Smooth muscle cell of the brain vasculature (primary cell): ENCODE results near the gene HOXA7.

Experiments used
- DNase-seq: peaks from one replicate; pipeline ENCODE4 v3.0.0-alpha.2; 2012; ENCODE audit warnings: low read depth, low spot score

HOXA7 gene

DNA sequence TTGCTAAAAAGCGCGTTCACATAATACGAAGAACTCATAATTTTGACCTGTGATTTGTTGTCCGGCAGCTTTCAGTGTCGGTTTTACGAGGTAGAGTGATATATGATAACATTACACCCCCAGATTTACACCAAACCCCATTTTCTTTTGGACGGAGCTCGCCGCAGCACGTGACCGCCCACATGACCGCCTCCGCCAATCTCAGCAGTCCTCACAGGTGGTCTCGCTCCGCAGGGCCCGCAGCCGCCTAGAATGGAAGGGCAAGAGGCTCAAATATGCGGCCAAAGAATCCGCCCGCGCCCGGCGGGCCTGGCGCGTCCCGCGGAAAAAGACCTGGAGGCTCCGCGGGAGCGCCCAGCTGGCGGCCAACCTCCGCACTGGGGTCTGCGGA, at the start of gene HOXA7:
TSS of gene HOXA7 (minus strand) at position 168 of the 391 bp plus-strand sequence. CDS start at position 38, 130 bp downstream.
- DNase-seq = no peak

DNA sequence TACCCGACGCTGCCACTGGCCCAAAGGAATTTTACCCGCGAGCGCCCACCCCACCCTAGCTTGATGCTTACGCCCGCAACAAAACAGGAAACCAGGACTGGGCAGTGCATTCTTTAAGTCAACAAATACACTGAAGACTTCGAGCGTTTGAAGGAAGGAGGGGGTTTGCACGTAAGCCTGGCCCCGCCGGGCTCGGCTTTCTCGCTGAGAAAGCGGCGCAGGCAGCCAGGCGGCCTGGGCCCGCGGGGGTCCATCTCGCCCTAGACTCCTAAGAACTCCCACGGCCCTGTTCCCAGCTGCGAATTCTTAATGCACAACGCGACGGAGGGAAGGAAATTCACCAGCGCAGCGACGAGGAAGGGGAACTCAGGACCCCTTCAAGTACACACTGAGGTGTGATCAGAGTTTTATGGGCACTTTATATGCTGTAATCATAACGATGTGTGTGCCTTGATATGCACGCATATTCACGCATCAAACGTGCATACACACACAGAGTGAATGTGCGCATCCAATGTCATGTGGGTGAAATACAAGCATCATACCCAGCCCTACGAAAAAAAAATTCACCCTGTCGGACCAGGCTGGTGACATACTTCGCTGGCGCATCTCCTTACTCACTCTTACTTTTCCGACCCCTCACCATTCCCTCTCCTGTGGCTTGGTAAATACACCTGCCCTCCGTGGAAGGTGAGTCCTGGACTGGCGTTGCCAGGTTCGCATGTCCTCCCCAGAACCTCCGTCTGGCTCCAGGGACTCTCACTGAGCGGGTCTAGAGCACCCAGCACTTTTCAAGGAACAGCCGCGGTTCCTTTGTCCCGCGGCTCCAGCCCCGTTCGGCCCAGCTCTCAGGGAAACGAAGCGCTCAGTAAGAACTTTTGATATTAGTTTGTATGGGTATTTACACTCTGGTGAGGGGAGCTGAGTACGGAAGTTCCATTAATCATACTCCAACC, 49.1 kb upstream of the HOXA7 start:
- no peak for DNase-seq

DNA sequence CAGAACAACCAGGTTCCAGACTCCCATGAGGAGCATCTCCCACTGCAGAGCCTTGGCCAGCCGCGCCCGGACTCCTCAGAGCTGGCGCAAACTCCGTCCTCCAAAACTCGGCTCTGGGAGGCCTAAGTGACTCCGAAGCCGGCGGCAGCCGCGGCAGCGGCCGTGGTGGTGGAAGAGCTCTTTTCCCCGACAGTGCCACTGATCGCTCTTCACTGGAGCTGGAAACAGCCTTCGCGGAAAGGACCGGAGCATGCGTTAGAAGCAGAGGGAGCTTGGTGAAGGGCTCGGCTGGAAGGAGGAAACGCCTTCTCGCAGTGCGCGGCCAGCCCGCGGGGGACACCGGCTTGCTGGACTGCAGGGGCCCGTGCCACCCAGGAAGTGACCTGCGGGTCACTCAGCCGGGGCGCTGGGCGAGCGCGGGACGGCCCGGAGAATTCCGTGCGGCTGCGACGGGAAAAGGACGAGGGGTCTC, 48.4 kb upstream of the HOXA7 start:
- no peak for DNase-seq

DNA sequence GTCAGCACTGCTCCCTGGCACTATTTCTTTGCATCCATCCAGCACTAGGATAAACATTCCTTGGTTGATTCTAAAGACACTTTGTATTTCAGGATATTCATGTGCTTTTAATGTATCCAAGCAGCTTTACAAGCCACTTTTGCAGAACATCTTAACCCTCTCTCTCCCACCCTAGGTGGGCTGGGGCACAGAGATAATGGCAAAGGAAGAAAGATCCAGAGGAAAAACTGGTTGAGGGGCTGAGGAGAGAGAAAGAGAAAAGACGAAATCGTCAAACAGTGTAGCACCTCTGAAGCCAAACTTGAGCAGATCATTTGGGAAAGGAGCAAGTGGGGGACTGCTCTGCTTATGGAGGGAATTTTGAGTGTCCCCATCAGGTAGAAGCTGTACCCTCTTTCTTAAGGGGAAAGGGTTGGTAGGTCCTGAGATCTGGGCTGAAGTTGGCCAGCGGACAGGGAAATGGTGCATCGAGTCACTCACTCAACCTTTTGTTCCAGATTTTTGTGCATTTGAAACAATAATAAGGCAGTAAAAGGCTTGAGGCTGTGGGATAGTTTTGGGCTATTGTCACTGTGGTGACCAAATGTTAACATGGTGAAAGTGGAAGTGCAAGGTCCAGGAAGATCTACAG, 47.6 kb upstream of the HOXA7 start:
- no peak for DNase-seq

DNA sequence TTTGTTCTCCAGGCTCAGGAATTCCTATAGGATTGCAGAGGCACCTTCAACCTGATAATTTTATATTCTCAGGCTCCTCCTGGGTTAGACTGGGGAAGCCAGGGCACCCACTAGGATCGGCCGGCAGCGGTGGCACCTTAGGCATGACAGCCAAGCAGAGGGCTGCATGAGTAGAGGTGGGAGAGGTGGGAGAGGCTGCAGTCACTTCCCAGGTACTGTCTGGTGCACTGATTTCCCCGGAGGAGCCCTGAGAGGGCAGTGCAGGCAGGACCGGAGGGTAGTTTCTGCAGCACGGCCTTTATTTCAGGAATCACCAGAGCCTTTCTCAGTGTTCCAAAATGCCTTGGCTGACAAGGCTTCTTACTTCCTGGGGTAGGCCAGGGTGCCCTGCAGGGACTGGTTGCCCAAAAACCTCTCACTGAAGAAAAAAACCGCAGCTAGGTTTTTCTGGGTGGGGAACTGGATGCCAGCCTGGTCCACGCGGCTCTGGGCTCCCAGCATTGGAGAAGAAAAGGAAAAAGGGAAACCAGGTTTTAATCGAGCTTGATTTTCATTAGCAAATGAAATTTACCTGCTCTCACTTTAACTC, 47.0 kb upstream of the HOXA7 start:
- no peak for DNase-seq

DNA sequence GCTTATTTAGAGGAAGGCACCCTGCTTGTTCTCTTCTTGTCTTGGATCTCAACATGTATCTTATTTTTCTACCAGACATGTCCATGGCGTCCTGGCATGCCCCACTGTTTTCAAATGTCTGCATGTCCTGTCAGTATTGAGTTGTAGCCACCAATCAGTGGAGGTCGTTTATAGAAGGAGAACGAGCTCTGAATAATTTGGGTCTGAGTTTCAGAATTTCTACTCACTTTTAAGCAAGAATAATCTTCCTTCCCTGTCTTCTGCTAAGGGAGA, 46.3 kb upstream of the HOXA7 start:
- no peak for DNase-seq

DNA sequence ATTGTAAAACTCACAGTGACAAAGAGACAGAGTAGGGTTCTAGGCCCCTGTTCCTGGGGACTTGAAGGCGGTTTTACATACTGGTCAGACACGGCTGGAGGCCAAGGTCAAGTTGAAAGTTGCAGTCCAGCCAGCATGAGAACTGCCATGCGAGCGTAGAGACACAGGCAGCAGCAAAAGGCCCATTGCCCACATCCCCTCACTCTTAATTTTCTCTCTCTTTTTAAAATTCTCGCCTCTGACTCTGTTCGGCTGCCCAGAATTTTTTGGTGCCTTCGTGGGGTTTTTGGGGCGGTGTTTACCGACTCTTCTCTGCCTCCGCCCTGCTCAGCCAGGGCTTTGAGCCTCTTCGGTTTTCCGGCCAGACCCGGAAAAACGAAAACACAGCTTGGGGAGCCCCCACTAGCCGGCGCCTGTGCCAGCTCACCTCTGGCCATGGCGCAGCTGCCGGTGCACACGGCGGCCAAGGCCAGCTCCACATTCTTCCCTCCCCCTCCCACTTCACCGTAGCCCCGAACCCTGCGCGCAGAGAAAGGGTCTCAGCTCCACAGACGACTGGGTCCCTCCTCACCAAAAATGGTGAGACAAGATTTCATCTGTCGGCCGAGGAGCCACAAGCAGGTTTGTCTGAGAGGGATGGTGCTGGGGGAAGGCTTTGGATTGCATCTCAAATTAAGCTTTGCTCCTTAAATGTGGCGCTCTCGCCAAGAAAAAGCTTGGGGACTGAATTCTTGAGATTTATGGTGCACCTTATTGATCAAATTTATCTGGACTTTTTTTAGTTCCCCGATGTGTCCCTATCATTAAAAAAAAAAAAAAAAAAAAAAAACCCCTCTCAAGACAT, 45.8 kb upstream of the HOXA7 start:
- DNase-seq = no peak

DNA sequence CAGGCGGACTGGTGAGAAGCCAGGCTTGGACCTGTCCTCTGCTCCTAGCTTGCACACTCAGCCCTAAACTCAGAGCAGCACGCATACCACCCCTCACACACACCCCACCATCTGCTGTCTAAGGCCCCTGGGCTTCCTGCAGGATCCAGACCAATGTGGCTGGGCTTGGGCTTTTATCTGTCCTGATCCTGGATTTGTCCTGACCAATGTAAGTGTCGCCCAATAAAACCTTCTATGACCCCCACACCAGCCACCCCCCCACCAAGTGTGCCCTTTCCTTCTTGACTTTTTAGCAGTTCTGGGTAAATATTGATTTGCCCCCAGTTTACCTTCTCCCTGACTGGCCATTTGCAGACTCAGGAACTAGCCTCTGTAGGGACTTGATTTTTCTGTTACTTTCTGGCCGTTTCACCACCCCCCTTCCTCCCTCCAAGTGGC, 45.1 kb upstream of the HOXA7 start:
- no peak for DNase-seq

DNA sequence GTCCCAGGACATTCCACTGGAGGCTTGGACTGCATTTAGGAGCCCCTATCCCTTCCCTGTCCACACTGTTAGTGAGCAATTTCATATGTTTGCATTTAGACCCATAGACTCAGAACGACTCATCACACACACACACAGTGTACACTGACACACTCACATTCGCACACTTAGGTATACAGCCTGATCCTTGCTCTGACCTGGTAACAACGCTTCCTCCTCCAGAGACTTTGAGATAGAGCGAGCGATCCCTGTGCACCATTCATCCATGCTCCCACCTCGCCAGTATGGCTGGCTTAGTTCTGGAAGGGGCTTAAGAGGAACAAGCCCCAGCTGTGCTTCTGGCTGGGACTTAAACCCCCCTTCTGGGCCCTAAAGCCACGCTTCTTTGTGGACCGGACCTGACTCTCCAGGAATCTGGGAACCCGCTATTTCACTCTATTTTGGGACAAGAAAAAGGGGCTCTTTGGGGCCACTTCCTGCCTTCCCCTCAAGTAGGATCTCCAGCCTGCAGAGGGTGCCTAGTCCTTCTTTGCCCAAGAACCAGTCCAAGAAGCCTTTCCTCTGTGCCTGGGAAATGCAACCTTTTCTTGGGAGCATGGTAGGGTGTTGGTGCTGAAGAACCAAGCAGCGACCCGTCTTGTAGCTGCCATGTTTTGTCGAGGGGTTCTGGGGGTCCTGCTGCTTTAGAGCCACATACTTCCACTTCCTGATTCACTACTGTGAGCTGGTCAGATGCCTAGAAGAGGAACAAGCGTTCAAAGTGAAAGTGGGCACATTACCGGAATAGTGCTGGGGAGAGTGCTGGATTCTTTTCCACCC, 44.5 kb upstream of the HOXA7 start:
- DNase-seq = no peak

DNA sequence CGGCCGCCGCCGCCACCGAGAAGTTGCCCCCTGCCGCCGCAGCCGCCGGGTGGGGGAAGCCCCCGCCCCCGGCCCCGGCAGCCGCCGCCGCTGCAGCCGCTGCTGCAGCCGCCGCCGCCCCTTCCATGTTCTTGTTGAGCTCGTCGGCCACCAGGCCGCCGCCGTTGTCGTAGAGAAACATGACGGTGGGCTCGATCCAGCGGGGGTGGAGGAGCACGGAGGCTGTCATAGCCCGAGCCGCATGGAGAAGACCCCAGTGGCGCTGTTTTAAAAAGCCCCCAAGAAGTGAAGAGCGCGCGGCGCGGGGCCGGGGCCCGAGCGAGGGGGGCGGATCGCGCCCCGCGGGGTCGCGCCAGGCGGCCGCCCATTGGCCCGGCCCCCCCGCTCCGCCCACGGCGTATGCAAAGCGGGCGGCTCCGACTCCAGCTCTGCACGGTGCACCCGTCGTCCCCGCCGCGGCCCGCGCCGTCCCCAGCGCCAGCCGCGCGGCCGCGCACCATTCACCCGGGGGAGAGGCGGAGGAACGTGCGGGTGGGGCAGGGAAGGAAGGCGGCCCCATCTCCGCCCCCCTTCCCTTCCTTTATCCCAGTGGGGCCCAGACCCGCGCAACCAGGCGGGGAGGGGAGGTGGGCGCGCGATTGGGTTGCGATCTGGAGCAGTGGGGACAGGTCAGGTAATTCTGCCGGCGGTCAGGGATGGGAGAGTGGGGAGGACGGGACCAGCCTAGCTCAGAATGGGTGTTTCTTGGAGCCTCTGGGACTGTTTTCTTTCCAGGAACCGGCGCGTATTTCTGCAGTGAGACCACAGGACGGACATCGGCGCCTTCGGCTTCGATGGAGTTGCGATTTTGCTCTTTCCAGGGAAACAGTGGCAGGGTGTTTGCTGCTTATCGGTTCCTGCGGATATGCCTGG, 43.6 kb upstream of the HOXA7 start, which contains the start of gene HOXA13:
TSS of gene HOXA13 (minus strand) at position 243 of the 912 bp plus-strand sequence. CDS start at position 229, 14 bp downstream.
- no peak for DNase-seq

DNA sequence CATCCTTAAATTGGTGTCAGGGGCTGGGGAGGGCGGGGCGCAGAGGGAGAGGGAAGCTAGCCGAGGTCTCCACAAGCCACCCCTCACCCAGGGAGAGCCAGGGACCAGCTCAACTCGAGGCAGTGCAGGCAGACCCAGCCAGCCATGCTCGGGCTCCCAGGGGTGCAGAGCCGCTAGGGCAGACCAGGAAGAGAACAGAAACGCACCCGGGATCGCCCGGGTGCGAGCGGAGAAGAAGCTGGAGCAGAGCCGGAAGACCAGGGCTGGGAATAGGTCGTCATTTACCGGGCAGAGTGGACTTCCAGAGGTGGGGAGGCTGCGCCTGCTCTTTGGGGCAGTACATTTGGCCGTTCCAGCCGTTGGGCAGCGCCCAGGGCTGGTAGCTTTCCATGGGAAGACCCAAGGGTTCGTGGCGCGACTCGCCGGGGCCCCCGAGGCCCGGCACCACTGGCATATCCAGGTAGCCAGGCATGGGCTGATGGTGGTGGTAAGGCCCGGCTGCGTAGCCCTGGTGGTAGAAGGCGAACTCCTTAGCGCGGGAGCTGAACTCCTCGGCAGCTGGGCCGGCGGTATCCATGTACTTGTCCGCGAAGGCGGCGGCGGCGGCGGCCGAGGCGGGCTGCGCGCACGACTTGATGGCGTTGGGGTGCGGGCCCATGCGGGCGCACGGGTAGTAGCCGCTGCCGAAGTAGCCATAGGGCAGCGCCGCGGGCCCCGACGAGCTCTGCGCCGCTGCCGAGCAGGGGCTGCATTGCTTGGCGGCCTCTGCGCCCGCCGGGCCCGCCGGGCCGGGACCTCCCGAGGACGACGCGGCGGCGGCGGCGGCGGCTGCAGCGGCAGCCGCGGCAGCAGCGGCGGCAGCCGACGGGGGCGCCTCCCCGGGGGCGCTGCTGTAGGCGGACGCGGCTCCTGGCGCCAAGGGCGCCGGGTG, 42.7 kb upstream of the HOXA7 start:
- DNase-seq = no peak

DNA sequence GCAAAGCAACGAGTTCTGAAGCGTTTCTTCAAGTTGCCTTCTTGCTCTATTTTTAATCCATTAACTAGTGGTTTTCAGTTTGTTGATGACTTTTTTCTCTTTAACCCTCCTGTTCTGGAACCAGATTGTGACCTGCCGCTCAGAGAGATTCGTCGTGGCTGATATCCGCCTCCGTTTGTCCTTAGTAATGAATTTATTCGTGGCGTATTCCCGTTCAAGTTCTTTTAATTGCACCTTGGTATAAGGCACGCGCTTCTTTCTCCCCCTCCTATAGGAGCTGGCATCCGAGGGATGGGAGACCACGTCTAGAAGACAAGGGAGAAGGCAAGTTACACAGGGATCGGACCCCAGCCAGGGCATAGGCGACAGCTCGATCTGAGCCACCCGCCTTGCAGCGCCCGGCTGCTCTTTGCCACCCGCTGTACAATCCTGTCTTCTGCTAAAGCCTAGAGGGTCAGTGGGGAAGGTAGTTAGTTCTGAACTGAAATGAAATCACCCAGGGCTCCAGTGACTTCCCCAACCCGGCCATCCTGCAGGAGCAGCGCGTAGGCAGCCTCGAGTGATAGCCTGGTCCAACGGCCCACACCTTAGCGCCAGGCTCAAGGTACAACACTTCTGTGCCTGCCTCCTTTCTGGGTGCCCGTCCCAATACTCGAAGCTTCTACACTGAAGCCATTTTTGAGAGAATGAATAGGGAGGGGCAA, 41.8 kb upstream of the HOXA7 start:
- no peak for DNase-seq

DNA sequence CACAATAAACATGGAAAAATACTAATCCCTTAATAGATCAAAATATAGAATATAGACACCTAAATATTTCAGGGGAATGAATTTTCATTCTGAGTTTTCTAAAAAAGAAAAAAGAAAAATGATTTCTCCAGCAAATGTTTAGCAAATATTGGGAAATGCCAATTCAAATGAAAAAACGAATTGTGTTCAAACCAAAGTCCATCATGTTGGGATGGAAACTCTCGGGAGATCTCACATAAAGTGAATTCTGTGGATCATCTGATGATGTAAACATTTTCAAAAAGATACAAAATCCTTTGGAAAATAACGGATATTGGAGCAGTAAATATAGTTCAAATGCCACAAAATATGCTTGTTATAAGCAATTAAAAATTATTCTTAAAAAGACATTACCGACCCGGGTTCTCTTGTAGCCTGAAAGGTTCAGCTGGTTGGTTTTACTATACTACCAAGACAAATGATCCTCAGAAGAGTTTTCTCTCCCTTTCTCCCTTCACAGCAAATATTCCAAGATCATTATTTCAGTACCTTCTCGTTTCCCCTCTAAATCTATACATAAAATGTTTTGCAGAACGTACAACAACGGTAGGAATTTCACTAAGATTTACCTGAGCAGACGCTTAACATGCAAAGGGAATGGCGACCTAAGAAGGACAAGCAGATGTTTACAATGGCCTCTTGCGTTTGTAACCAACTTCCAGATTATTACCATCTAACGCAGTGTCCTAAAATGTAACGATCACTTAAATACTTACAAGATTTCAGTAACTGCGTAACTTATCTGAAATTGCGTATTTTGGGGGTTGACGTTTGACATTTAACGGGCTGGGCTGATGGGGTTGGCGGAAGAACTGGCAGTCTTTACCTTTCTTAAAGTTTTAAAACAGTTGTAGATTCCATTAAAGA, 40.9 kb upstream of the HOXA7 start:
- no peak for DNase-seq

DNA sequence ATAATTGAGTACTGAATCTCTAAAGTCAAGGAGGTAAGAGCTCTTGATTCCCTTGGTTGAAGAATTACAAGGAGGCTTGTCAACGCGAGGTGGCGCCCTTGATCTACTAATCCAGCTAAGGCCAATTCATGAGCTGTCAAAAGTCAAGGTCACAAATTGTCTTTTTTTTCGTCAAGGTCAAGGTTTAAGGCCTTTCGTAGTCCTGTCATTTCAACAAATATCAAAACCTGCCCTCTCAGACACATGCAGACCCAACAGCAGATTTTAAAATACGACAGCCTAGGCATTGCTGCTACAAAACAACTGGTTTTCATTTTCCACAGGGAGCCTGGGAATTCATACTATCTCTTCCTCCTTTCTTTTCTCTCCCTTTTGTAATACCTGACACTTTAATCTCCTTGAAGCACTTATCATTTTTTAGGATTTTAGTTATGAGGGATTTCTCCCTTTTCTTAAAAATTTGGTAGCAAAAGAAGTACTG, 39.9 kb upstream of the HOXA7 start:
- peak; percentile 51 for DNase-seq

DNA sequence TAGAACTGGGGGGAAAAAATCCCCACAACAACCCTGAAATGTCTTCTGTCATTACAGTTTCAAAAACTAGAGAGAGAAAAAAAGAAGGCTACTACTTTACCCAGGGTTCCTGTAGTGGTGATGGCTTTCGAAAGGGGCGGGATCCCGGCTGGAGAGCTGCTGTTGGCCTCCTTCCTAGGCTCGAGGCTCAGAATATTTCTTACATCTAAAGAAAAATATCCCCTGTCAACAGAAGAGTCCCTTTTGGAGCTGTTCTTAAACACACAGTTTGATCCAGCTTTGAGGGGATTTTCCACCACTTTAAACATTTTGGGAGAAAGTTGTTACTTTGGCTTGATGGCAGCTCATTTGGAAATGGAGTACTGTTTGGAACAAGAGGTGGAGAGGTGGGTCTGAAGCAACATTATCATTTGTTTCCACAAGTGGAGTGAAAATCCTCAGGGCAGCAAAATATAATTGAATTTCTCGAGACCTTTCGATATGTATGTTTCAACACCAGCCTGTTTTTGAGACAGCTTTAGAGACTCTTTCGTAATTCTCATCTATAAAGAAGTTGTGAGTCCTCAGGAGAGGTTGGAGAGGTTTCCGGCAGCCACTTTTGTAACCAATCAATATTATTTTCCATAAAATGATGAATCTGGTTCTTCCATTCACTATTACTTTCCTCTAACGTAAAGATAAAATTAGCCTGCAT, 38.4 kb upstream of the HOXA7 start:
- DNase-seq = no peak

DNA sequence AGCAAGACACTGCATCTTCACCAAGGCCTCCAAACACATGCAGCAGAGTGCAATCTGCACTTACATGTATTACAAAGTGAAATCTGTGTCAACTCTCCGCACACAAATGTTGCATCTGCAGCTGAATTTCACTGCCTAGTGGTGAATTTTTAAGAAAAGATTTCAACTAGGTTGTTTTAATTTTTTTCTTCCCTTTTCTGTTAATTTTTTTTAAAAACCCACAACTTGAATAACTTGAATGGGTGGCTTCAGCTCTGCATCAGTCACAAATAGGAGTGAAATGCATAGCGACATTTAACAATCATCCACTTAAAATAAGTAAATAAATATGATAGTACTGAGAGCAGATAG, 37.5 kb upstream of the HOXA7 start:
- DNase-seq = no peak
